HTERT RPE-1 (cell line): ENCODE results near the gene DEFB128.
"Not testable (repeated sequence)": the region's sequence is repeated elsewhere in the genome, so short reads cannot be mapped to it uniquely, and the experiment has no call there.

ENCODE experiments used
- in situ Hi-C: fragments of 300-500 bp; cut with MboI; formaldehyde crosslinking; loops from 4 replicates; pipeline ENCODE4 v1.14.3; 2020; ENCODE audit warnings: low sequenced_read_pairs

DEFB128 gene

DNA sequence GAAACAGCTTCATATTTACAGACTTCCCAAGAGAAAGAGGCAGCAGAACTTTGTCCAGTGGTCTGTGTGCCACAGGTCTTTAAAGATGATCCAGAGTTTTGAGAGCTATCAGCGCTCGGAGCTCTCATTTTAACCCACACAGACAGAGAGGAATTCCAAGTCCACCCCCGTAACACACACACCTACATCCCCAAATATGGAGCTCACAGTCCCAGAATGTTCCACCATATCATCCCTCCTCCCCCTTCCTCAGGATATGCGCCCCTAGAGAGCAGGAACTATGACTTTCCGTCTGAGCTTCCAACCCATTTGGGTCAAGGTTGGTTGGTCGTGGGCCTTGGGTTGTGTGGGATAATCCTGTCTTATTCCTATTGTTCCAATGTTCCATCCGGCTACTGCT, at the start of gene DEFB128:
Gene DEFB128, minus strand, starts transcription at position 101 of the 400 bp plus-strand sequence. Its CDS starts 88 bp downstream, at position 13.
- in situ Hi-C loops: no loop called here

DNA sequence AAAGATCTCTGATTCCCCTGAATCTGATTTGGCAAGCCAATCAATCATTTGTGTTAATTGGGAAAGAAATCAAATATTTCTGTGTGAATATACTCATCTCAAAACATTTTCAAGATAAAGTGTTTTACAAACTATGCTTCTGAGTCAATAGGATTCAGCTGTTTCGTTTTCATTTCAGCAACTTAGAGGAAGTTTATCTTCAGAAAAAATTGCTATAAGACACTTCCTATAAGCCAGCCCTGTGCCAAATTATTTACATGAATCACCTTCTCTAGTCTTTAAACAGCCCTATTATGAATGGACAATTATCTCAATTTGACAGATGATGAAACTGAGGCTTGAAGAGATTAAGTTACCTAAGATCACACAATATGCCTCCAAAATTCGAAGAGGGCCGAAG, 48.4 kb upstream of the DEFB128 start:
- in situ Hi-C loops: no loop called here

DNA sequence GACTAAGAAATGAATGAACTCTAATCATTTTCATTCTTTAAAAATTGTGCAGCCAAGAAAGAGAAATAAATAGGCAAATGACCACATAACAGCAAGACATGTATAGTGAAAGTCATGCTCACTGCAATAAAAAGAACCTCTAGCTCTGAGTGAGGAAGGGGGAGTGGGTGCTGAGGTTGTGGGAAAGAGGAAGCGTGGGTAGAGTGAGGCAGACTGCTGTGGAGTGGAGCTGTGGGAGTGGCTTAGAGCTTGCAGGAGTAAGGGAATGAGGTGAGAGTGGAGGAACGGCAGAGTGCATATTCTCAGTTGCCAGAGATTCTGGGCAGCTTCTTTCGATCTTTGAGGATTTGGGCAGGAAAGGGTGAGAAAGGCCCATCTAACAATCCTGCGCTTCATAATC, 48.0 kb upstream of the DEFB128 start:
- in situ Hi-C loops: no loop called here

DNA sequence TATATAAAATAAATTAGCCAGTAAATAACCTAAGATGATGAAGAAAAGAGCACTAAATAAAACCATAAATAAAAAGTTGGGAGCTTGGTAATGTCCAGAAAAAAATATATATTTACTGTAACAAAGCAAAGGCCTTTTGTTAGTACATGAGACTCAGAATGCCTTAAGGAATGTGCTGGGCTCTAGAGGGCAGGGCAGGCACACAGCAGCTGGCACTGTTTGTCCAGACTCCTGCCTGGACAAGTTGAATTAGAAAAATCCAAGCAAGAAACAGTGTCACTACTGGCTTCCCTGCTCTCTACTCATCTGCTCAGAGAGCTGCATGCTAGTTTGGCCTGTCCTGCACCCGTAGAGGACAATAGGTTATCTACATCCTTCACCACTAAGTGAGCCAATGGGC, 46.4 kb upstream of the DEFB128 start:
- in situ Hi-C loops: no loop called here

DNA sequence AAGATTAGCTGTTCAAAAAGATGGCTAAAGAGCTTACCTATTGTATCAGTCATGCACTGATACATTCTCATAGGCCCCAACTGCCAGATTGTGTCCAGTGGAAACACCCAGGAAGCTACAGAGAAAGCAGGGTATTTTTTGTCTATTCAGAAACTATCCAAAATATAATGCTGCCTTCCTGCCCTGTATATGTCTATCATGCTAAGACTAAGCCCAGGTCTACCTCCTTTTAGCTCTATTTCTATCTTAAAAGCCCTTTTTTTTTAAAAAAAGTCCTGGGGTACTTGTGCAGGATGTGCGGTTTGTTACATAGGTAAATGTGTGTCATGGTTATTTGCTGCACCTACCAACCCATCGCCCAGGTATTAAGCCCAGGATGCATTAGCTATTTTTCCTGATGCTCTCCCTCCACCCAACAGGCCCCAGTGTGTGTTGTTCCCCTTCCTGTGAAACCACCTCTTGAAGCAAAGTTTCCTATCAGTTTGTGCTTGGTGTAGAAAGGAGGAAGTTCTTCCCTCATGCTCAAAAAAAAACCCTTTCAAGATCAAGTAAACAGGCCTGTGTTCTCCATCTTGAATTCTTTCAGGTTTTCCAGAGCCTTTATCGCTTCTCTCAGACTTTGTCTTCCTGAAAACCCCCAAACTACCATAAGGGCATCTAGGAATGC, 38.1 kb upstream of the DEFB128 start:
- in situ Hi-C loops: no loop called here

DNA sequence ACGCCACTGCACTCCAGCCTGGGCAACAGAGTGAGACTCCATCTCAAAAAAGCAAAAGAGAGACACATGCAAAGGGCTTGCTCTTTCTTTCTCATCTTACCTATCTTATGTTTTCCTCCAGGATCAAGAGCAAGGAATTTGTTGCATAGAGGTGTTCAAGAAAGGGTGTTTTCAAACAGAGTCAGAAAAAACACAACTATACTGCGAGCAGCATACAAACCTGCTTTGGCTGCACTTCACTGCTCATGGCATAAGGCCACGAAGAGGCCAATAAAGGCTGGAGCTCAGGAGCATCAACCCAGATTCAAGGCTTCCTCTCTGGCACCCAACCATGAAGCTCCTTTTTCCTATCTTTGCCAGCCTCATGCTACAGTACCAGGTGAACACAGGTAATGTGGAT, 37.4 kb upstream of the DEFB128 start, which contains the start of gene DEFB129:
Gene DEFB129, plus strand, starts transcription at position 301 of the 400 bp plus-strand sequence. Its CDS starts 31 bp downstream, at position 332.
- in situ Hi-C loops: no loop called here

DNA sequence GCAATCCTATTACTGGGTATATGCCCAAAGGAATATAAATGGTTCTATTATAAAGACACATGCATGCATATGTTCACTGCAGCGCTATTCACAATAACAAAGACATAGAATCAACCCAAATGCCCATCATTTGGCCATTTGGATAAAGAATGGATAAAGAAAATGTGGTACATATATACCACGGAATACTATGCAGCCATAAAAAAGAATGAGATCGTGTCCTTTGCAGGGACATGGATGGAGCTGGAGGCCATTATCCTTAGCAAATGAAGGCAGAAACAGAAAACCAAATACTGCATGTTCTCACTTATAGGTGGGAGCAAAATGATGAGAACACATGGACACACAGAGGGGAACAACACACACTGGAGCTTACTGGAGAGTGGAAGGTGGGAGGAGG, 36.4 kb upstream of the DEFB128 start:
- in situ Hi-C loops: not testable (repeated sequence)

DNA sequence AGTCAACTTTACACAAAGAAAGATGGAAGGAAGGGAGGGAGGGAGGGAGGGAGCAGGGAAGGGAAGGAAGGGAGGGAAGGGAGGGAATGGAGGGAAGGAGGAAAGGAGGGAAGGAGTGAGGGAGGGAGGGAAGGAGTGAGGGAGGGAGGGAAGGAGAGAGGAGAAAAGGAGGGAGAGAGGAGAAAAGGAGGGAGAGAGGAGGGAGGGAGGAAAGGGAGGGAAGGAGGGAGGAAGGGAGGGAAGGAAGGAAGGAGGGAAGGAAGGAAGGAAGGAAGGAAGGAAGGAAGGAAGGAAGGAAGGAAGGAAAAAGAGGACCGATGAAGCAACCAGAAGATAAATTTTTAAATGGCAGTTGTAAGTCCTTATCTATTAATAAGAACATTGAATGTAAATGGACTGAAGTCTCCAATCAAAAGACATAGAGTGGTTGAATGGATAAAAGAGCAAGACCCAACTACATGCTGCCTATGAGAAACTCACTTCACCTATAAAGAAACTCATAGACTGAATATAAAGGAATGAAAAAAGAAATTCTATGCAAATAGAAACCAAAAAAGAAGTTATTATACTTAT, 31.8 kb upstream of the DEFB128 start:
- in situ Hi-C loops: no loop called here

DNA sequence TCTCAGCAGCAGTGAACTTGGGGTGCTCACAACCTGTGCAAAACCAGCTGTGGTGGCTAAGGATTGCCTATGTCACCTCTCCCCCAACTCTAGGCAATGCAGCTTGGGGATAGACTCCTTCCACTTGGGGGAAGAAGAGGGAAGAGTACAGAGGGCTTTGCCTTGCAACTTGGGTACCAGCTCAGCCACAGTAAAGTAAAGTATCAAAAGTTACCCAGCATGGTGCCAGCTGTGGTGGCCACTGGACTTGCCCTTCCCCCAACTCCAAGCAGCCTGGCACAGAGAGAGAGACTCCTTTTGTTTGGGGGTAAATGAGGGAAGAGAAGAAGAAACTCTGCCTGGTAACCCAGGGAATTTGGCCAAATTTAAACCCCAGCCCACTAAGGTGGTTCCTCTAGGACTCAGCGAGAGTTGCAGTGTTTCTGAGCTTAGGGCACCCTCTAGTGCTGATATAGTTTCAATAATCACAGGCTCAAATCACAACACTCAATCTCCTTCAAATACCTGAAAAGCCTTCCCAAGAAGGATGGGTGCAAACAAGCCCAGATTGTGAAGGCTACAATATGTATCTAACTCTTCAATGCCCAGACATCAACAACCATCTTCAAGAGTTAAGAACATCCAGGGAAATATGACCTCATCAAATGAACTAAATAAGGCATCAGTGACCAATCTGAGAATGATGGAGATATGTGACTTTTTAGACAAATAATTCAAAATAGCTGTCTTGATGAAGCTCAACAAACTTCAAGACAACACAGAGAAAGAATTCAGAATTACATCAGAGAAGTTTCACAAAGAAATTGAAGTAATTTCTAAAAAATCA, 30.0 kb upstream of the DEFB128 start:
- in situ Hi-C loops: no loop called here

DNA sequence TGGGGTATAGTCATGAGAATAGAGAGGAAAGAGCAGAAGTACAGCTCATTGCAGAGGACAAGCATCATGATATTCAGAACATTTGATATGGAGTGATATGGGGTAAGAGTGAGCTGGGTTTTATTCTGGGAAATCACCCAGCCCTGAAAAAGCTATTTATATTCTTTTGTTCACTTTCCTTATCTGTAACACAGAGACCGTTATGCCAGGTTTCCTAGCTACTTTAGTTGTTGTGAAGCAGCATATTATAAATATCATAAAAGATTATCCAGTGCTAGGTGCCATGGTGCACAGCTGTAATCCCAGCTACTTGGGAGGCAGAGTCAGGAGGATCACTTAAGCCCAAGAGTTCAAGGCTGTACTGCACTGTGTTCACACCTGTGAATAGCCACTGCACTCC, 27.8 kb upstream of the DEFB128 start:
- in situ Hi-C loops: no loop called here

DNA sequence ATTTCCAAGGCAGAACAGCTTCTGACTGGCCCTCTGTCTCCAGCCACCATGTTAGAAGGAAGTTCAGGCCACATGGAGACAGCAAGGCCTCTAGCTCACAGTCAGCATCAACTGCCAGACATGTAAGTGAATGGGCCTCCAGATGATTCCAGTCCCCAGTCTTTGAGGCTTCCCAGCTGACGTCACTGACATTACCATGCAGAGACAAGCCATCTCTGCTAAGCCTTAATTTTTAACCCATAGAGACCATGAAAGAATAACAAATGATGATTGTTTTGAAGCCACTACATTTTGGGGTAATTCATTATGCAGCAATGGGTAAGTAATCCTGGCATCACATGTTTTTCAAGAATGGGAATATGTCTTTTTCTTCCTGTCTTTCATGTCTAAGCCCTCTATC, 26.3 kb upstream of the DEFB128 start:
- in situ Hi-C loops: no loop called here

DNA sequence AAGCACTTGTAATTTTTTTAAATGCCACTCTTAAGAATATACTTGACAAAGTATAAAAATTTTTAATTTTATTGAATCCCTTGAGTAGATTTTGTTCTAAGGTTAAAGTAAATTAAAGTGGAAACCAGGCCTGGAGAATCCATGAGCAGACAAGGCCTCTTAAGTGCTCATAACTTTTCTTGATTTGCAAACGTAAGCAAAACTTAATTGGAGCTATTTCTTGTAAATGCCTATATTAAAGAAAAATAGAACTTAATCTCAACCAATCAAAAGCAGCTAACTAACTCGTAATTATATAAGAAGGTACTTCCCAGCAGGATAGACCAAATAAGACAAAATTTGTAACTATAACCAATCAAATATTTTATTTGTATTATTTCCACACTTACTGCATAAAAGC, 24.9 kb upstream of the DEFB128 start:
- in situ Hi-C loops: no loop called here

DNA sequence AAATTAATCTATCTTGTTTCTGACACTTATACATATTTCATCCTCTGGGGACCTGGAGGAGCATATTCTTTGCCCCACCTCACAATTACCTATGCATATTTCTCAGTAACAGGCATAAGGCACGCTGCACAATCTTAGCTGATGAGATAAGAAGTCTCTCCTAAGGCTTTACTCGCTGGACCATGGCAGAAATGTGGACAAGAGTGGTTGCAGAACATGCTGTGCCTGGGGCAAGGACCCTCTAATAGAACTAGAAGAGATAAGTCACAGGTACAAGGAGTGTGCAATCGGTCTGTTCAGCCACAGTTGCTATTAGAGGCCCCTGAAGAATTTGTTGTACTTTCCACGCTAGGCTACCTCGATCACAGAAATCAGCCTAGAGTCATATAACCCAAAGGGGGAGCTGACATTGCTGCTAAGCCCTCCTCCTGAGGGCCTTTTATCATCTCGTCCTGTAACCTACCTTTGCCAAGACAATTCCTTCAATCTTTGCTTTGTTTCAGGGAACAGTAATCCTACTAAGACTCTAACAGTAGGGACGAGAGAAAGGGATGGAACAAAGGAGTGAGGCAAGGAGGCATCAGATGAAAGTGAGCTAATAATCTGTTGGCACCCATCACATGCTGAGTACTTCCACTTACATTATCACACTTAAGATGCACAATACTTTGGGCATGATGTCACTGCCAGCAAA, 21.4 kb upstream of the DEFB128 start:
- in situ Hi-C loops: no loop called here

DNA sequence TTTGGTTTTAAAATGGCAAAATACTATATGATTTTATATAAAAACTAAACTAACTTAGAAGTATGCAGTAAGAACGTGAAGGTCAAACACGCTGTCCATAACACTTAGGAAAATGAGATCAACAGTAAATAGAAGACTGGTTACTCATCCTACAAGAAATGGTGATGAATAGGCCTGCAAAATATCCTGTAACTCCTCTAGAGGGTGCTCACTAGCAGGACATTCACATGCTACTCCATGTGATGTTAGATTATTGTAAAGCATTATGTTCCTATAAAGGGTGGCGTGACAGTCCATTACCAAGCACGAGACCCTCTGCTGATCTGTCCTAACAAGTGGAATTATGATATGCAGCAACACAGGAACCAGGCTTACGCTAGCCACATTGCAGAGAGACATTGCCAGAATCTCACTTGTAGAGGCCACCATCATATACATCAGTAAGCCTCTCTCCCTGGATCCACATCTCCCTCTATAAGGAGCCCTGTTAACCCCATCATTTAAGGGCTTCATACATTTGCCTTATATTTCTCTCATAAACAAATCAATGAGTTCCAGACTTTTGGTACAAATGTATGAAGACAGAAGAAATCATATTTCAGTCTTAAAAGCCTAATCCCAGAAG, 19.5 kb upstream of the DEFB128 start:
- in situ Hi-C loops: no loop called here

DNA sequence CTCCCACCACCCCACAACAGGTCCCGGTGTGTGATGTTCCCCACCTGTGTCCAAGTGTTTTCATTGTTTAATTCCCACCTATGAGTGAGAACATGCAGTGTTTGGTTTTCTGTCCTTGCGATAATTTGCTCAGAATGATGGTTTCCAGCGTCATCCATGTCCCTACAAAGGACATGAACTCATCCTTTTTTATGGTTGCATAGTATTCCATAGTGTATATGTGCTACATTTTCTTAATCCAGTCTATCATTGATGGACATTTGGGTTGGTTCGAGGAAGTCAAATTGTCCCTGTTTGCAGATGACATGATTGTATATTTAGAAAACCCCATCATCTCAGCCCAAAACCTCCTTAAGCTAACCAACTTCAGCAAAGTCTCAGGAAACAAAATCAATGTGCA, 14.1 kb upstream of the DEFB128 start:
- in situ Hi-C loops: not testable (repeated sequence)

DNA sequence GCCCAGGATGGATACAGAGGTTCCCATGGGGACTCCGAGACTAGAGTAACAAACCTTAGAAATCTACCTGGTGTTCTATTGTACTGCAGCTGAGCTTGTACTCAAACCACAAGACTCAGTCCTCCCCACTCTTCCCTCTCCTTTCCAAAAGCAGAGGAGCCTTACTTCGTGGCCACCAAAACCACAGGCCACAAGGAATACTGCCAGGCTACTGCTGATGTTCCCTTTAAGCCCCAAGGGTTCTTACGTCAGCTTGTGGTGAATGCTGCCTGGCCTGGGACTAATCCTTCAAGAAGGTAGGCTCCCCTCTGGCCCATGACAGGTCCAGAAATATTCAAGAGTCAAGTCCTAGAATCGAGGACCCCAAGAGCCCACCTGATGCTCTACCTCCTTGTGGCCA, 10.5 kb upstream of the DEFB128 start:
- in situ Hi-C loops: no loop called here

DNA sequence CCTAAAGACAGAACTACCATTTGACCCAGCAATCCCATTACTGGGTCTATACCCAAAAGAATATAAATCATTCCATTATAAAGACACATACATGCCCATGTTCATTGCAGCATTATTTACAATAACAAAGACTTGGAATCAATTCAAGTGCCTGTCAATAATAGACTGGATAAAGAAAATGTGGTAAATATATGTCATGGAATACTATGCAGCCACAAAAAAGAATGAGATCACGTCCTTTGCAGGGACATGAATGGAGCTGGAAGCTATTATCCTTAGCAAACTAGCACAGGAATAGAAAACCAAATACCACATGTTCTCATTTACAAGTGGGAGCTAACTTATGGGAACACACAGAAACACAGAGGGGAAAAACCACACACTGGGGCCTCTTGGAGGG, 8.7 kb upstream of the DEFB128 start:
- in situ Hi-C loops: no loop called here

DNA sequence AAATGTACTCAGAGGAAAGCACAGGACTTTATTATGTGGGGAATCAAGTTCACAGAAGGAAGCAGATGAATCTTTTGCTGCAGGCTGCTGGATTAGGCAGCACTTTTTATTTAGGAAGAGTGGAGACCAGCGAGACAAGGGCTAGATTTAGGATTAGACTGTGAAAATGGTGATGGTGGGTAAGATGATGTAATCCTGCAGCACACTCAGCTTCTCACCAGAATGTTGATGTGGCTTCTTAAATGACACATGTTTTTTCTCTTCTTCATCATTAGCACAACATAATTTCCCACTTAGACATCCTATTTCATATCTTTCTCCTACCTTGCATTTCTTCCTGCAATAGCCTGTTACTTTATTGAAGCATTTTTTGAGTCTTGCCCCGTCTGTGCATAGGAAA, 1.8 kb downstream of the DEFB128 start:
- in situ Hi-C loops: no loop called here

DNA sequence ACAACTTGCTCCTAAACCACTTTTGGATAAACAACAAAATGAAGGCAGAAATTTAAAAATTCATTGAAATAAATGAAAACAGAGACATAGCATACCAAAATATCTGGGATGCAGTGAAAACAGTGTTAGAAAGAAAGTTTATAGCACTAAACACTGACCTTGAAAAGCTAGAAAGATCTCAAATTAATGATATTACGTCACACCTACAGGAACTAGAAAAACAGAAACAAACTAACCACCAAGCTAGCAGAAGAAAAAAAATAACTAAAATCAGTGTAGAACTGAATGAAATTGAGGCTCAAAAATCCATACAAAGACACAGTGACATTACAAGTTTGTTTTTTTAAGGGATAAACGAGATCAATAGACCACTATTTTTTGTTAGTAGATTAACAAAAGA, 5.2 kb downstream of the DEFB128 start:
- in situ Hi-C loops: no loop called here

DNA sequence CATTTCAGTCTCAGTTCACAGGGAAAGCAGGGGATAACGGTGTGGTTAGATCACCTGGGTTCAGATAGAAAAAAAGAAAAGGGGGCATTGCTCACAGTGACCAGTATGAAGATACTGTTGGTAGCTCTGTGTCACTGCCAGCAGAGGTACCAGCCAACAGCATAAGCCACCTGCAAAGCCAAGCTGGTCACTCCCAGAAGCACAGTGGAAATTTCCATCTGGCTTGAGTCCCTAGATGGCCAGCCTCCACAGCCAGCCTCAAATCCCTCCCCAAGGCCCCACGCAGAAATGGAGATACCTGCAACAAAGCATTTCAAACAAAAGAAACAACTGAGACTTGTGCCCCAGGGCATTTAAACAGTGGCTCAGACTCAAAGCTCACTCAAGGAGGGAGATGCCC, 20.6 kb downstream of the DEFB128 start:
- in situ Hi-C loops: no loop called here

DNA sequence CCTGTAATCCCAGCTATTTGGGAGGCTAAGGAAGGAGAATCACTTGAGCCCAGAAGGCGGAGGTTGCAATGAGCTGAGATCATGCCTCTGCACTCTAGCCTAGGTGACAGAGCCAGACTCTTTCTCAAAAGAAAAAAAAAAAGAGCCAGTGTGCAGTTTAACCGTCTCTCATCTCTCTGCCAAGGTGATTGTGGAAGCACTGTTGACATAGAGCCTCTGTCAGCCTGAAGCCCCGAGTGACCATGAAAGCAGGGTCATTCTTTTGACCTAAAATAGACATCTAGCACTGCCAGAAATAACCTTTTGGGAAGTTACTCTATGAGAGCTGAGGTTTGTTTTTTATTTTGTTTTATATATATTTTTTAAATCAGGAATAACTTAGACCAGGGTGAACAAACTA, 24.9 kb downstream of the DEFB128 start:
- in situ Hi-C loops: no loop called here
